B cell (primary cell): Measurements from ENCODE around the gene MED25. TPM values are rescaled to one million over a fixed set of nuclear protein-coding genes. Genes with fewer than 3 reads are reported as not detected.

Experiments used
- ATAC-seq: fragments of 200-7000 bp; cut with Tn5 transposase; one replicate; pipeline ENCODE4 v1.10.0; 2021; ENCODE audit warnings: low read depth, mild to moderate bottlenecking, moderate number of reproducible peaks, moderate library complexity
- CTCF ChIA-PET: fragments of 350-600 bp; sonication (Branson Sonifier 250); formaldehyde crosslinking; loops from one replicate; lab custom pipeline; 2021; ENCODE audit warnings: antibody characterized with exemption, inconsistent platforms; lab: Charles Lee
- POLR2A ChIA-PET: fragments of 350-600 bp; sonication (Branson Sonifier 250); formaldehyde crosslinking; loops from one replicate; lab custom pipeline; 2021; ENCODE audit warnings: antibody characterized with exemption; lab: Charles Lee
- DNase-seq: peaks from one replicate; pipeline ENCODE4 v3.0.0; 2013
- H2AFZ ChIP-seq: 2 replicates; pipeline ENCODE4 v1.6.1; 2012; ENCODE audit warnings: mild to moderate bottlenecking, low read depth, low read length; ENCODE audit not compliant: insufficient read depth, poor library complexity, severe bottlenecking
- H3K27ac ChIP-seq, 2 donors: 1 replicate in 1 of 2; 2 replicates in 1 of 2; pipeline ENCODE4 v1.5.1; 2012 to 2013; ENCODE audit warnings: low read length in 2 of 2, mild to moderate bottlenecking in 2 of 2, moderate library complexity in 1 of 2
- H3K27me3 ChIP-seq, 4 experiments: fragments of 200-600 bp in 1 of 4; sonication (generic) in 1 of 4; replicated peaks in 1 of 4; 1 replicate in 2 of 4; 2 replicates in 2 of 4; pipeline versions ENCODE4 v1.6.1 to v1.7.0; 2013 to 2016; ENCODE audit warnings: low read length in 3 of 4, mild to moderate bottlenecking in 2 of 4, mixed read lengths in 1 of 4, moderate library complexity in 1 of 4; ENCODE audit not compliant: insufficient read depth in 4 of 4, control insufficient read depth in 3 of 4; ENCODE audit errors: control extremely low read depth in 1 of 4
- H3K36me3 ChIP-seq, 2 experiments: replicated peaks in 1 of 2; 1 replicate in 1 of 2; 2 replicates in 1 of 2; pipeline versions ENCODE4 v1.6.1 to v1.7.1; 2013; ENCODE audit warnings: low read length in 1 of 2; ENCODE audit not compliant: insufficient read depth in 2 of 2, control insufficient read depth in 1 of 2; ENCODE audit errors: control extremely low read depth in 1 of 2, extremely low read depth in 1 of 2
- H3K4me1 ChIP-seq, 2 donors: fragments of 200-600 bp in 1 of 2; sonication (generic) in 1 of 2; 1 replicate in 1 of 2; 2 replicates in 1 of 2; pipeline versions ENCODE4 v1.5.1 to v1.6.1; 2013 to 2017; ENCODE audit warnings: low read length in 2 of 2; ENCODE audit not compliant: control insufficient read depth in 2 of 2, insufficient read depth in 2 of 2
- H3K4me2 ChIP-seq: replicated peaks from 2 replicates; pipeline ENCODE3; 2012; ENCODE audit warnings: mild to moderate bottlenecking, low read depth, low read length; ENCODE audit not compliant: poor library complexity, severe bottlenecking
- H3K4me3 ChIP-seq, 5 experiments: fragments of 200-600 bp in 1 of 5; sonication (generic) in 1 of 5; 1 replicate in 3 of 5; 2 replicates in 2 of 5; pipeline versions ENCODE4 v1.5.1 to v1.7.0; 2011 to 2016; ENCODE audit warnings: low read length in 4 of 5, mild to moderate bottlenecking in 4 of 5, low read depth in 2 of 5, control low read depth in 1 of 5, moderate library complexity in 1 of 5; ENCODE audit not compliant: insufficient read depth in 1 of 5; ENCODE audit errors: control extremely low read depth in 1 of 5, extremely low read depth in 1 of 5
- H3K79me2 ChIP-seq: fragments of 200-600 bp; sonication (generic); one replicate; pipeline ENCODE4 v1.6.0; 2016; ENCODE audit warnings: low read length; ENCODE audit not compliant: control insufficient read depth, insufficient read depth
- H3K9ac ChIP-seq: fragments of 200-600 bp; sonication (generic); 2 replicates; pipeline ENCODE4 v1.6.1; 2017; ENCODE audit warnings: mild to moderate bottlenecking, low read length, moderate library complexity
- H3K9me3 ChIP-seq, 3 donors: one replicate each; pipeline versions ENCODE4 v1.6.1 to v1.7.1; 2013; ENCODE audit warnings: low read length in 2 of 3; ENCODE audit not compliant: control insufficient read depth in 2 of 3, insufficient read depth in 1 of 3; ENCODE audit errors: control extremely low read depth in 1 of 3
- H4K20me1 ChIP-seq: 2 replicates; pipeline ENCODE4 v1.6.0; 2012; ENCODE audit warnings: mild to moderate bottlenecking, low read length; ENCODE audit not compliant: insufficient read depth, control insufficient read depth, poor library complexity, severe bottlenecking
- H3K27ac Mint-ChIP-seq: one replicate; pipeline ENCODE4 v1.8.0; 2021; ENCODE audit warnings: mixed read lengths
- H3K27me3 Mint-ChIP-seq: one replicate; pipeline ENCODE4 v1.8.0; 2021; ENCODE audit warnings: mixed read lengths
- H3K4me1 Mint-ChIP-seq: one replicate; pipeline ENCODE4 v1.8.0; 2021; ENCODE audit warnings: mixed read lengths
- H3K4me3 Mint-ChIP-seq: one replicate; pipeline ENCODE4 v1.8.0; 2021; ENCODE audit warnings: mixed read lengths
- H3K9me3 Mint-ChIP-seq: one replicate; pipeline ENCODE4 v1.8.0; 2022; ENCODE audit warnings: mixed read lengths; ENCODE audit not compliant: insufficient read depth
- EZH2 ChIP-seq: IDR thresholded peaks from 2 replicates; pipeline ENCODE4 v1.6.1; 2012; ENCODE audit warnings: borderline replicate concordance, low read depth, mild to moderate bottlenecking, moderate library complexity, low read length; ENCODE audit not compliant: insufficient read depth, poor library complexity, severe bottlenecking
- WGBS: methylation state at CpG from one replicate; pipeline ENCODE4 v1.1.5; 2013; ENCODE audit warnings: missing lambda C conversion rate; ENCODE audit not compliant: insufficient coverage; 5-methylcytosine and 5-hydroxymethylcytosine counted together
- intact Hi-C: fragments of 100-400 bp; cut with micrococcal nuclease; formaldehyde crosslinking; loops from one replicate; pipeline ENCODE4 v1.10.0; 2022
- polyA plus RNA-seq: library from polyadenylated mRNA; depleted of rRNA; stranded (reverse); fragments of >200 nt; gene quantifications from 2 replicates; pipeline ENCODE4 v1.2.3, GENCODE V29; 2012
- total RNA-seq, 2 donors: library from RNA; stranded (reverse); fragments of 120-200 nt in 1 of 2; gene quantifications; 1 replicate in 1 of 2; 2 replicates in 1 of 2; pipeline versions ENCODE4 v1.2.3 to v1.2.4, GENCODE V29; 2013 to 2022
- TF ChIP-seq, protein P1 (sequence below): fragments of 200-600 bp; IDR thresholded peaks from one replicate; pipeline ENCODE4 v1.8.0; 2022; ENCODE audit warnings: antibody characterized with exemption, mild to moderate bottlenecking

Gene MED25
- total and polyA plus RNA-seq, 2 donors (not counting 1 experiment from before 2014, with no cell fraction given), result 93.0 to 126 TPM

DNA sequence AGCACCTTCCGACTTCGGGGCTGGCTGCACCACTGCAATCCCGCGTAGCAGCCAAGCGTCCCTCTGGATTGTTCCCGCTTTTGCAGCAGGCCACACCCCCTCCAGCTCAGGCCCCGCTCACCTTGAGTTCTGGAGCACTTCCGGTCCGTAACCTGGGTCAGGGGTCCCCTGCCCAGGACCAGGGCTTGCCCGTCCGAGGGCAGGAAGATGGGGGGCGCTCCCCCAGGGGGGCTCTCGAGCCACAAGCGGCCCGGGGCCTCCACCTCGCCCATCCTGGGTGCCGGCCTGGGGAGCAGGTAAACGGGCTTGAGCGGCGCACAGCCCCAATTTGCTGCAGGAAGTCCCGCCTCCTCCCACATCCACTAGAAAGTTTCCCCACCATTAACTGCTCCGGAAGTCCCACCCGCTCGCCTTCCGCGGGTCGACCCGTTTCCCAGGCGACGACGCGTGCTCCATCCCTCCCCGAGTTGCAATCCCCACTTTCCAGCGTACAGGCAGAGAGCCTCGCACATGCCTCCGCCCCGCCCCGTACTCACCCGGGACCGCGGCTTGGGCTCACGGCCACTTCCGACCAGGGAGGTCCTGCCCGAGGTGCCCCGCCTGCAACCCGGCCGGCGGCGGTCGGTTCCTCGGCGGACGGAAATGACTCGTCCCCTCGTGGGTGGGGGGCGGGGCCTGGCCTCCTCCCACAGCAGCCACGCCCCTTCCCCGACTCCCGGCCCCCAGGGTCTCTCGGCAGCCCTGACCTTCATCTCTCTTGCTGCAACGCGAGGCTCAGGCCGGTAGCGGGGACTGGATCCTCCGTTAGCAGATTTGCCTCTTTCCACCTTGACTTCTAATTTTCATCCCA is 49.1 kb downstream of the MED25 start, which contains the start of gene PNKP:
Gene PNKP (minus strand): TSS at position 644 of the 850 bp plus-strand sequence. CDS start 372 bp downstream, at position 272.
- CTCF ChIA-PET, result interaction anchor here (0.6 to 1.1 kb wide), 3 partner anchors 76 to 167 kb away, joined by 3 to 4 read pairs (median 4); no protein-coding TSS in a partner anchor
- peak within 1 kb of the TSS; percentile 81 for H3K9ac ChIP-seq
- H3K9me3 ChIP-seq, result peaks cover 0 to 20% (median 0%) of the 10 kb centered on the region in 3 donors
- ATAC-seq, result peak; percentile 50
- H3K4me1 ChIP-seq, result peaks cover 30 to 50% of the 10 kb centered on the region in 2 donors
- POLR2A ChIA-PET, result interaction anchor here (0.6 to 5.0 kb wide), 9 partner anchors 10 to 415 kb away, joined by 3 to 40 read pairs (median 4); partner anchors contain the start of genes AKT1S1, ATF5, NUP62 and PTOV1
- intact Hi-C loops, result loop anchor here (1.0 to 2.0 kb wide), 4 partner anchors 17 to 226 kb away; partner anchors contain the start of genes FUZ and RRAS
- no peak within 1 kb of the TSS for H3K4me3 Mint-ChIP-seq
- H3K27ac Mint-ChIP-seq, result peak within 1 kb of the TSS; percentile 100
- H3K36me3 ChIP-seq, result peaks cover 0 to 29% of the 10 kb centered on the region in 2 experiments
- peaks cover 50% of the 10 kb centered on the region for H3K4me1 Mint-ChIP-seq
- peak within 1 kb of the TSS; percentile 94 for H2AFZ ChIP-seq
- under 1% methylated on average over 63 of the region's 65 CpGs for WGBS
- peak within 1 kb of the TSS; percentile 82 for H3K4me2 ChIP-seq
- H3K9me3 Mint-ChIP-seq, result no peaks in the 10 kb centered on the region
- peak within 1 kb of the TSS; percentile 70 to 96 (median 88) for H3K4me3 ChIP-seq
- peaks cover 38% of the 10 kb centered on the region for H4K20me1 ChIP-seq
- DNase-seq, result peak; percentile 95
- H3K27me3 Mint-ChIP-seq, result no peaks in the 10 kb centered on the region
- peak within 1 kb of the TSS; percentile 97 to 98 for H3K27ac ChIP-seq
- H3K27me3 ChIP-seq, result no peaks in the 10 kb centered on the region
- TF ChIP-seq, protein P1, sequence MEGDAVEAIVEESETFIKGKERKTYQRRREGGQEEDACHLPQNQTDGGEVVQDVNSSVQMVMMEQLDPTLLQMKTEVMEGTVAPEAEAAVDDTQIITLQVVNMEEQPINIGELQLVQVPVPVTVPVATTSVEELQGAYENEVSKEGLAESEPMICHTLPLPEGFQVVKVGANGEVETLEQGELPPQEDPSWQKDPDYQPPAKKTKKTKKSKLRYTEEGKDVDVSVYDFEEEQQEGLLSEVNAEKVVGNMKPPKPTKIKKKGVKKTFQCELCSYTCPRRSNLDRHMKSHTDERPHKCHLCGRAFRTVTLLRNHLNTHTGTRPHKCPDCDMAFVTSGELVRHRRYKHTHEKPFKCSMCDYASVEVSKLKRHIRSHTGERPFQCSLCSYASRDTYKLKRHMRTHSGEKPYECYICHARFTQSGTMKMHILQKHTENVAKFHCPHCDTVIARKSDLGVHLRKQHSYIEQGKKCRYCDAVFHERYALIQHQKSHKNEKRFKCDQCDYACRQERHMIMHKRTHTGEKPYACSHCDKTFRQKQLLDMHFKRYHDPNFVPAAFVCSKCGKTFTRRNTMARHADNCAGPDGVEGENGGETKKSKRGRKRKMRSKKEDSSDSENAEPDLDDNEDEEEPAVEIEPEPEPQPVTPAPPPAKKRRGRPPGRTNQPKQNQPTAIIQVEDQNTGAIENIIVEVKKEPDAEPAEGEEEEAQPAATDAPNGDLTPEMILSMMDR, result no peak
- no peak for TF ChIP-seq EZH2
- H3K79me2 ChIP-seq, result peaks cover 45% of the 10 kb centered on the region
